SU-DHL-6 (cell line): ENCODE data around the gene SLC9A9.

Experiments
- H2AFZ ChIP-seq: fragments of 200-600 bp; sonication (generic); 2 replicates; pipeline ENCODE4 v1.6.1; 2014; ENCODE audit warnings: low read depth, mild to moderate bottlenecking, moderate library complexity, mixed read lengths, antibody characterized with exemption, low read length; ENCODE audit not compliant: severe bottlenecking
- H3F3A ChIP-seq: fragments of 200-600 bp; shearing (Covaris generic); 2 replicates; pipeline ENCODE4 v1.6.0; 2016; ENCODE audit warnings: antibody characterized with exemption, mild to moderate bottlenecking; ENCODE audit not compliant: insufficient read depth
- H3K27ac ChIP-seq: fragments of 200-600 bp; sonication (generic); 2 replicates; pipeline ENCODE4 v1.5.1; 2016; ENCODE audit warnings: low read depth, mild to moderate bottlenecking, low read length, moderate library complexity, mixed read lengths
- H3K27me3 ChIP-seq: fragments of 200-600 bp; sonication (generic), shearing (Covaris generic); 2 replicates; pipeline ENCODE4 v1.6.0; 2014; ENCODE audit warnings: mild to moderate bottlenecking, low read length
- H3K36me3 ChIP-seq: fragments of 200-600 bp; sonication (generic); 2 replicates; pipeline ENCODE4 v1.6.1; 2014; ENCODE audit warnings: mild to moderate bottlenecking, low read length, mixed read lengths
- H3K4me2 ChIP-seq: fragments of 300-600, 200-600 bp; shearing (Covaris generic), sonication (generic); 2 replicates; pipeline ENCODE4 v1.6.0; 2014; ENCODE audit warnings: low read length, low read depth, mild to moderate bottlenecking; ENCODE audit not compliant: poor library complexity, severe bottlenecking
- H3K4me3 ChIP-seq: fragments of 200-600 bp; sonication (generic); 2 replicates; pipeline ENCODE4 v1.5.1; 2014; ENCODE audit warnings: antibody characterized with exemption, low read length, mild to moderate bottlenecking, mixed read lengths; ENCODE audit not compliant: insufficient read depth, poor library complexity, severe bottlenecking
- H3K79me2 ChIP-seq: fragments of 200-600 bp; sonication (generic); 2 replicates; pipeline ENCODE4 v1.6.1; 2014; ENCODE audit warnings: mild to moderate bottlenecking, low read length, moderate library complexity; ENCODE audit not compliant: insufficient read depth
- H3K9ac ChIP-seq: fragments of 200-600 bp; sonication (generic); 2 replicates; pipeline ENCODE4 v1.7.0; 2014; ENCODE audit warnings: mild to moderate bottlenecking, low read length
- H3K9me2 ChIP-seq: fragments of 200-600 bp; sonication (generic); replicated peaks from 2 replicates; pipeline ENCODE4 v1.6.1; 2014; ENCODE audit warnings: low read length; ENCODE audit not compliant: insufficient read depth
- H3K9me3 ChIP-seq: fragments of 200-600 bp; sonication (generic); 2 replicates; pipeline ENCODE4 v1.6.1; 2014; ENCODE audit warnings: low read length, mixed read lengths; ENCODE audit not compliant: insufficient read depth
- H4K20me1 ChIP-seq: fragments of 200-600 bp; sonication (generic); 2 replicates; pipeline ENCODE4 v1.6.1; 2014; ENCODE audit warnings: low read depth, mild to moderate bottlenecking, antibody characterized with exemption, low read length, moderate library complexity, mixed read lengths
- EZH2phosphoT487 ChIP-seq: fragments of 200-600 bp; sonication (generic), shearing (Covaris generic); conservative IDR thresholded peaks from 2 replicates; pipeline ENCODE4 v1.6.1; 2018; ENCODE audit warnings: mild to moderate bottlenecking, antibody characterized with exemption, low read length, moderate library complexity, mixed read lengths
- TF ChIP-seq, protein P1 (sequence below): fragments of 200-600 bp; sonication (generic); IDR thresholded peaks from one replicate; pipeline ENCODE4 v1.5.1; 2017; ENCODE audit warnings: antibody characterized with exemption, mild to moderate bottlenecking, low read length, moderate library complexity; ENCODE audit not compliant: insufficient read depth, poor library complexity, severe bottlenecking

The SLC9A9 gene

DNA sequence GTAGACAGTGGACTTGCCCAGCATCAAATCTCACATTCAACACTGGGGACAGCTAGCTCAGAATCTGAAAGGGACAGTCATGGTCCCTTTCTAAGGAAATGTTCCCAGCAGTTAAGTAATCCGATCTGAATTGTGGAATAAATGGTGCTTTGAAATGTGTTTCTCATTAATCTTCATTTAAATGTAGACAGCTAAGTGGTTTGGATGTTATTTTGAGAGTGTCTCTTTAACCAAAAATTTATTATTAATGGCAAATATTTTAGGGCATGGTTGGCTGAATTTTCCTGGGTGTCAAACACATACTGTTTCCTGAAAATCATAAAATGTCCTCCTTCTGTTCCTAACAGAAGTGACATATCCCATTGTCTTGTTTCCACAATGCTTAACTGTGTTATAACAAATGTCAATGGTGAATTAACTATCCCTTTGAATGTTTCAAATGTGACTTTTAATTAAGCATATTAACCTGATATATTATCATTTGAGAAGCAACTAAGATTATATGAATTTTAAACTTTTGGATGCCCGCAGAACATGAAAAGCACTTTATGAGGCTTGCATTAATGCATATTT, 517.9 kb downstream of the SLC9A9 start:
- Histone ChIP-seq H3K9ac (no peak overlapping the region), H3K27ac (no peak overlapping the region), H3K36me3 (no peaks in the 10 kb centered on the region), H3K79me2 (no peaks in the 10 kb centered on the region), H4K20me1 (no peaks in the 10 kb centered on the region), H2AFZ (no peak overlapping the region), H3K9me3 (no peaks in the 10 kb centered on the region), H3K27me3 (no peaks in the 10 kb centered on the region), H3K9me2 (no peaks in the 10 kb centered on the region), H3K4me2 (no peak overlapping the region), H3K4me3 (no peak overlapping the region), H3F3A (no peaks in the 10 kb centered on the region)
- no peak for TF ChIP-seq EZH2phosphoT487
- TF ChIP-seq, protein P1, sequence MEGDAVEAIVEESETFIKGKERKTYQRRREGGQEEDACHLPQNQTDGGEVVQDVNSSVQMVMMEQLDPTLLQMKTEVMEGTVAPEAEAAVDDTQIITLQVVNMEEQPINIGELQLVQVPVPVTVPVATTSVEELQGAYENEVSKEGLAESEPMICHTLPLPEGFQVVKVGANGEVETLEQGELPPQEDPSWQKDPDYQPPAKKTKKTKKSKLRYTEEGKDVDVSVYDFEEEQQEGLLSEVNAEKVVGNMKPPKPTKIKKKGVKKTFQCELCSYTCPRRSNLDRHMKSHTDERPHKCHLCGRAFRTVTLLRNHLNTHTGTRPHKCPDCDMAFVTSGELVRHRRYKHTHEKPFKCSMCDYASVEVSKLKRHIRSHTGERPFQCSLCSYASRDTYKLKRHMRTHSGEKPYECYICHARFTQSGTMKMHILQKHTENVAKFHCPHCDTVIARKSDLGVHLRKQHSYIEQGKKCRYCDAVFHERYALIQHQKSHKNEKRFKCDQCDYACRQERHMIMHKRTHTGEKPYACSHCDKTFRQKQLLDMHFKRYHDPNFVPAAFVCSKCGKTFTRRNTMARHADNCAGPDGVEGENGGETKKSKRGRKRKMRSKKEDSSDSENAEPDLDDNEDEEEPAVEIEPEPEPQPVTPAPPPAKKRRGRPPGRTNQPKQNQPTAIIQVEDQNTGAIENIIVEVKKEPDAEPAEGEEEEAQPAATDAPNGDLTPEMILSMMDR: no peak

DNA sequence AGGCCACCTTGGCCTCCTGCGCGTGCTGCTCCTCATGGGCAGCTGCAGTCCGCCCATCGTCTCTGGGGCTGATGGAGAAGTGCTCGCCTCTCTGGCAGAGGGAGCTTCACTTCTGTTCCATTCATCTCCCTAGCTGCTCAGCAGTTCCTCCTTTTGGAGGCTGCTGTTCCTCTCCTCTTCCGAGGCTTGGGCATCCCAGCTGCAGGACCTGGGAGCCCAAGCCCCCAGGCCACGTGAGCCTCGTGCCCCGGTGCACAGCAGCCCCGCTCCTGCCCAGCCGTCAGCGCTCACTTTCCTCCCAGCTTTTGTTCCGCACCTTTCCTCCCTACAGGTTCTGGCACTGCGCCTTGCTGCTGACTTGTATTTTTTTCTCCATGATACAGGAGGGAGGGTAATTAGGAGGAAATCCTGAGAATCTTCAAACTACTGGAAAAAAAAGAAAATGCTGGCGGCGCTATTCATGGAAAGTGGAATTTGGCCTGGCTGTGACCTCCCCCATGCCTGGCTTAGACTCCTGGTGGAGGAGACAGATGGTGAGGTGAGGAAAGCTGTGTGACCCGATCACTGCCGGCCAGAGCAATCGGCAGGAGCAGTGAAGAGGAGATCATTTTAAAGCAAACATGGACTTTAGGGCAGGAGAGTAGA, 518.6 kb downstream of the SLC9A9 start:
- Histone ChIP-seq H3K27ac (no peak overlapping the region), H3K9ac (no peak overlapping the region), H3K79me2 (no peaks in the 10 kb centered on the region), H2AFZ (no peak overlapping the region), H3K27me3 (no peaks in the 10 kb centered on the region), H3K9me3 (no peaks in the 10 kb centered on the region), H3K4me2 (no peak overlapping the region), H4K20me1 (no peaks in the 10 kb centered on the region), H3K36me3 (no peaks in the 10 kb centered on the region), H3F3A (no peaks in the 10 kb centered on the region), H3K9me2 (no peaks in the 10 kb centered on the region), H3K4me3 (no peak overlapping the region)
- no peak for TF ChIP-seq EZH2phosphoT487
- TF ChIP-seq, protein P1: no peak

DNA sequence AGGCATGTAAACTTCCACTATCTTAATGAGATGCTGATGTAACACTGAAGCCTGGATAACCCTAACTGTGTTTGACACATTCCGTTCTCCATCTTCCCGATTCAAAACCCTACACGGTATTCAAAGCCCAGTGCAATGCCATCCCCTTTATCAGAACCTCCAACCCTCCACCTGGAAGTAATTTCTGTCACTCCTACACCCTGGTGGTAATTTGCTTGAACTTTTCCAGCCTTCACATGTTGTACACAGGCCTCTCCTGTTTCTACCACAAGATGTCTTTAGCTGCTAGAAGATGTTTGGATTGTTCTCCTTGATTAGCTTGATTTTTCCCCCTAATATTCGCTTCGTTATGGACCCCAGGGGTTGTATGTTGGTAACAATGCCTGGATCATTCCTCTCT, 519.8 kb downstream of the SLC9A9 start:
- H3K4me2 ChIP-seq: no peak overlapping the region
- no peak overlapping the region for H3K4me3 ChIP-seq
- no peaks in the 10 kb centered on the region for H3K36me3 ChIP-seq
- H3F3A ChIP-seq: no peaks in the 10 kb centered on the region
- H4K20me1 ChIP-seq: no peaks in the 10 kb centered on the region
- H3K9me3 ChIP-seq: no peaks in the 10 kb centered on the region
- TF ChIP-seq EZH2phosphoT487: no peak
- TF ChIP-seq, protein P1: no peak
- H3K27me3 ChIP-seq: no peaks in the 10 kb centered on the region
- H3K79me2 ChIP-seq: no peaks in the 10 kb centered on the region
- H3K9ac ChIP-seq: no peak overlapping the region
- H3K9me2 ChIP-seq: no peaks in the 10 kb centered on the region
- no peak overlapping the region for H2AFZ ChIP-seq
- no peak overlapping the region for H3K27ac ChIP-seq
